ENCODE data around the gene LCN2.
"Not testable (repeated sequence)": the region's sequence is repeated elsewhere in the genome, so short reads cannot be mapped to it uniquely, and the experiment has no call there.

Gene LCN2

GRCh38 chr9:128169925-128170324, 20.7 kb downstream of the LCN2 start:
- DNase-seq: no peak

GRCh38 chr9:128174062-128174461, 24.8 kb downstream of the LCN2 start:
- no peak for DNase-seq

DNA sequence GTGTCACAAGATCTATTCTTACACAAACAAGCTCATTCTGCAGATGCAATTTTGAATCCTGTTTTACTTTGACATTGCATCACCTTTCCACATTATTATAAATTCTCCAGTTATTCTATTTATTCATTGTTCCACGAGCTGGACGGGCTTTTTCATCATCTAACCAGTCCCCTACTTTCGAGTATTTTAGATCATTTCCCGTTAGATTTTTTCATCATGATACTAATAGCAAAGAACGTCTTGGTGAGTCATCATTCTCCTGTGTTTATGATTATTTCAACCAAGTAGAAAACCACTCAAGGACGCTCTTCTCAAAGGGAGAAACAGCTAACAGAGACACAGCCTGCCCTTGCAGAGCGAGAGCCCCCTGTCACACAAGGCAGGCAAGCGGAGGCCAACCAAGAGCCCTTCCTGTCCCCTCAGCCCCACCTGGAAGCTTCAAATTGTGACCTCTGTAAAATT, 25.9 kb downstream of the LCN2 start:
- DNase-seq: peak; percentile 57

- no peak for DNase-seq
Measured at GRCh38 chr9:128175726-128176125, 26.5 kb downstream of the LCN2 start.

DNA sequence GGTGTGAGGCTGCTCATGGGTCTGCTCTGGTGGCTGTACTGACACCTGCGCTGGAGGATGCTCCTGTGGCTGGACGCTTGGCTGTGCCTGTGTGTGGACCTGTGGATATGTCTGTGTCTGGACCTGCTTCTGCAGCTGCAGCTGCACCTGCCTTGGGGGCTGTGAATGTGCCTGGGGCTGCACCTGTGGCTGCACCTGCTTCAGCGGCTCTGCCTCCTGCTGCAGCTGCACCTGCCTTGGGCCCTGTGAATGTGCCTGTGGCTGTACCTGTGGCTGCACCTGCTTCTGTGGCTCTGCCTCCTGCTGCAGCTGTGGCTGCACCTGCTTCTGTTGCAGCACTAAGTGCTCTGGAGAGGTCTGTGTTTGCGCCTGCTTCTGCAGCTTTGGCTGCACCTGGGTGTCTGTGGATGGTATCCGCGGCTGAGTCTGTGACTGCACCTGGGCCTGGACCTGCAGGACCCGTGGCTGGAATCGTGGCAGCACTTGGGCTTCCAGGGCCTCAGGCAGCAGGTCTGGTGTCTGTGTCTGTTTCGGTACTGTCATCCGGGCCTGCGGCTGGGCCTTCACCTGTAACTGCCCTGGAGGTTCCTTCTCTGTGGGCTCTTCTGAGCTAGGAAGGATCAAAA, 29.7 kb downstream of the LCN2 start:
- no peak for DNase-seq

- DNase-seq: no peak
Measured at GRCh38 chr9:128180001-128180400, 30.7 kb downstream of the LCN2 start.

DNA sequence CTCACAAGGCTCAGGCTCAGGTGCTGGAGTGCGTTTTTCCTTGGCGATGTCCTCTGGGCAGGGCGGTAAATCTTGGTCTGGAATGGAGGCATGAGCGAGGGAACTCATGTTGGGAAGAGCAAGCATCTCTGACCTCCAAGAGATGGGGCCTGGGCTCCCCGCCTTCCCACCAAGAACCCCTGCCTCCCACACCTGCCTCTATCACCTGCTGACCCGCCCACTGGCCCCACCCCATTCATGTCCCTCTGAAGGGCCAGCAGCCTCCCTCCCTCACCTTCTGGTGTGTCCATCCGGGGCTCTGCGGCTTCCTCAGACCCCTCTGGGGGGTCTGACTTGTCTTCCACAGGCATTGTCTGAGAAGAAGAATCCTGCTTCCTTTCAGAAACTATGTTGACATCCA, 31.2 kb downstream of the LCN2 start:
- no peak for DNase-seq

DNA sequence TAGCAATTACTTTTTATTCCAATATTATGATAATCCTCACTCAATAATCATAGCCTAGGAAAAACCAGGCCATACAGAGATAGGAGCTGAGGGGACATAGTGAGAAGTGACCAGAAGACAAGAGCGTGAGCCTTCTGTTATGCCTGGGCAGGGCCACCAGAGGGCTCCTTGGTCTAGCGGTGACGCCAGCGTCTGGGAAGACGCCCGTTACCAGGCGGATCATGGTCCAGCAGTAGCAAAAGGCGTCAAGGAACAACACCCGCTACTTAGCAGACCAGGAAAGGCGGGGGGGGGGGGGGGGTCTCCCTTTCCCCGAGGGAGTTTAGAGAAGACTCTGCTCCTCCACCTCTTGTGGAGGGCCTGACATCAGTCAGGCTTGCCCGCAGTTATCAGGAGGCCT, 32.2 kb downstream of the LCN2 start:
- DNase-seq: not testable (repeated sequence)

GRCh38 chr9:128182893-128183588, 33.8 kb downstream of the LCN2 start:
- no peak for DNase-seq

GRCh38 chr9:128185979-128186965, 37.0 kb downstream of the LCN2 start:
- DNase-seq: no peak

DNA sequence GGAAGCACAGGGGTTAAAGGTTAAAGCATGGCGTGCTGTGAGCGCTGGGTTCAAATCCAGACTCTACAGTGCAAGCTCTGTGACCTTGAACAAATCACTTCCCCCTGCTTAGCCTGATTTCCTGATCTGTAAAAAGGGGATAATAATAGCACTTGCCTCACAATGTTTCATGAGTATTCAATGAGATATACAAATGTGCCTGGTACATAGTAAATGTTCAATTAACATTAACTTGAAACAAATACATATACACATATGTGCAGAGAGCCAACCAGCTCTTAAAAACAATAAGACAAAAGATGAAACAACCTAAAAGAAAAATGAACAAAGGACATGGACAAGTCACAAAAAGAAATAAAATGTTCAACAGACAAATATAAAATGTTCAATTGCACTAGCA, 38.1 kb downstream of the LCN2 start:
- no peak for DNase-seq

- DNase-seq: no peak
Measured at GRCh38 chr9:128188209-128188608, 39.0 kb downstream of the LCN2 start.

DNA sequence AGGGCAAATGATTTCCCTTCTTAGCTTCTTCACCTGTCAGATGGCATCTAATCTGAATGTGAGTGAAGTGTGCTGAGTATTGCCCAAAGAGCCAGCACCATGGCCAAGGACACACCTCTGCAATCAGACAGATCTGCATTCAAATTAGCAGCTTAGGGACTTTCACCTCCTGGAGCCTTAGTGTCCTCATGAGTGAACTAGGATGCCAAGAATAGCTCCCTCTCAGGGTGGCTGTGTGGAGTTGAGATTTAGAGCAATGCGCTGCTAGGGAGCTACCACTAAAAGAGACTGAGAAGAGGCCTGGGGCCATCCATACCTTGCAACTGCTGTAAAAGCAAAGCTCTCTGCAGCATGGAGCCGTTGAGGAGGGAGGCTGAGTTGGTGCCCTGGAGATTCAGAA, 40.8 kb downstream of the LCN2 start:
- DNase-seq: no peak

GRCh38 chr9:128190516-128191405, 41.5 kb downstream of the LCN2 start:
- no peak for DNase-seq

GRCh38 chr9:128191406-128192046, 42.3 kb downstream of the LCN2 start, which contains the start of gene CIZ1:
TSS of gene CIZ1 (minus strand) at chr9:128191572. CDS start at chr9:128190857, 715 bp downstream.
- DNase-seq: peak; percentile 77

GRCh38 chr9:128192601-128193371, 43.5 kb downstream of the LCN2 start:
- DNase-seq: peak; percentile 95

GRCh38 chr9:128193469-128194096, 44.3 kb downstream of the LCN2 start:
- DNase-seq: no peak

DNA sequence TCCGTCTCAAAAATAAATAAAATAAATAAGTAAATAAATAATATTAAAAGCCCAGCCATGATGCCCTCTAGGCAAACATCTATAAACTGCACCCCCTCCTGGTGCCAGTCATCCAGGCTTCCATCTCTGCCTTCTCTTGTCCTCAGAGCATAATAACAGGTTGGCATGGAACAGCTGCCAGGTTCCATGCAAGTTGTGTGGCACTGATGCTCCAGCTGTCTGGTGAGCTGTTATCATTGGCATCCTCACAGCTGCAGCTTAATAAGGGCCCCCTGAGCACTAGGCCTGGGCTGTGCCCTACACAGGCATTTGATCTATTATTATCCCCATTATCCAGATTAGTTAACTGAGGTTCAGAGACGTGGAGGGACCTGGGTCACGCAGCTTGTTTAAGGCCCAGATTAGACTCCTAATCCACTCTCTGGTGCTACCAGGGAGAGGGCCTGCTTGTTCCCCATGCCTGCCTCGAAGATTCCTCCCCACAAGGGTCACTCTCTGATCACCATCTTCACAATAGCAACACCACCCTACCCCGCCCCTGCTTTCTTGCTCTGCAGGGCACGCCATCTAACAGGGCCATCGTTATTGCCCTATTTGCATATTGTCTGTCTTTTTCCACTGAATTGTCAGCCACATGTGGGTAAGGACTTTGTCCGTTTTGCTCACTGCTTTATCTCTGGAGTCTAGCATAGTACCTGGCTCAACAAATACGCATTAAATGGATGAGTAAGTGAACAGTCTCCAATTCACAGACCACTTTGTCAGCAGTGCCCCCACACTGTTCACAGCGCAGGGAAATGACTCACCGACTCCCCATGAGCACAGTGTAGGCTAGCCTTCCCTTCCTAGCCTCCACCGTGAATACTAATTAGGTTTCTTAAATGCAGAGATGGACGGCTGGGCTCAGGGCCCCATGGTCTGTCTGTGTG, 52.5 kb downstream of the LCN2 start:
- DNase-seq: peak; percentile 53

GRCh38 chr9:128202648-128203023, 53.4 kb downstream of the LCN2 start:
- no peak for DNase-seq

Measured in EL (cell line).